Raji (cell line): ENCODE measurements around the gene SPATA33.

ENCODE experiments used
- POLR2A ChIP-seq: IDR thresholded peaks from 2 replicates; pipeline ENCODE4 v1.6.1; 2011; ENCODE audit warnings: low read depth, low read length, control low read depth; ENCODE audit not compliant: insufficient read depth

Gene SPATA33

DNA sequence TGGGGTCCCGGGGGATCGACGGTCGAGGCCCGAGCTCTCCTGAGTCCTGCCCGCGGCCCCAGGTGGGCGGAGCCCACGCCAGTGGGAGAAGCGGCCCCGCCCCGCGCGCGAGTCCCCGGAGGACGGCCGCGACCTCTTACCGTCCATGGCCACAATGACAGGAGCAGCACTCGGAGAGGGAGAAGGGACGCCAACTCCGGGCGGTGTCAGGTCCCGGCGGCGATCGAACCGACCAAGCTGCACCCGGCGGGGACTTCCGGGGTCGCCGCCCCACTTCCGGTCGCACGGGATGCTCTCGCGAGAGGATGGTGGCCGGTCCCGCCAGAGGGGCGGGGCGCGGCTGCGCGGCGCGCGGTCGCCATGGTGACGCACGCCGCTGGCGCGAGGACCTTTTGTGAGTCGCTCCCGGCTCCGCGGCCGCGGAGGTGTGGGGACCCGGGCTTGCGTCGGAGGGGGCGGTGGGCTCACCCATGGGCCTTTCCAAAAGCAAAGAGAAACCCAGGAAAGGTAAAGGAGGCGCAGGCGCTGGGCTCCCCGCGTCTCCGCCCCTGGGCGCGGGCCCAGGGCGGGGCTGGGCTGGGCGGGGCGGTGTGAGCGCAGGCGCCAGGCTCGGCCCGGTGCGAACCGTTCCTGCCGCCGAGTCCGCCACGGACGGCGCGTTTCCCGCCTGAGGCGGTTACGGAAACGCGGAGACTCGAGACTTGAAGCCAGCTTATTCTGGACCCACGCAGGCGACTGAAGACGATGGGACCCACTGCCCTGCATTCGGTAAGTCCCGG lies at the start of gene SPATA33, which contains the start of gene CHMP1A:
Gene SPATA33 (plus strand): TSS at position 395 of the 779 bp plus-strand sequence. CDS start 76 bp downstream, at position 471.
Gene CHMP1A (minus strand): TSS at position 267 of the 779 bp plus-strand sequence. CDS start 120 bp downstream, at position 147.
- TF ChIP-seq POLR2A = peak; percentile 80

DNA sequence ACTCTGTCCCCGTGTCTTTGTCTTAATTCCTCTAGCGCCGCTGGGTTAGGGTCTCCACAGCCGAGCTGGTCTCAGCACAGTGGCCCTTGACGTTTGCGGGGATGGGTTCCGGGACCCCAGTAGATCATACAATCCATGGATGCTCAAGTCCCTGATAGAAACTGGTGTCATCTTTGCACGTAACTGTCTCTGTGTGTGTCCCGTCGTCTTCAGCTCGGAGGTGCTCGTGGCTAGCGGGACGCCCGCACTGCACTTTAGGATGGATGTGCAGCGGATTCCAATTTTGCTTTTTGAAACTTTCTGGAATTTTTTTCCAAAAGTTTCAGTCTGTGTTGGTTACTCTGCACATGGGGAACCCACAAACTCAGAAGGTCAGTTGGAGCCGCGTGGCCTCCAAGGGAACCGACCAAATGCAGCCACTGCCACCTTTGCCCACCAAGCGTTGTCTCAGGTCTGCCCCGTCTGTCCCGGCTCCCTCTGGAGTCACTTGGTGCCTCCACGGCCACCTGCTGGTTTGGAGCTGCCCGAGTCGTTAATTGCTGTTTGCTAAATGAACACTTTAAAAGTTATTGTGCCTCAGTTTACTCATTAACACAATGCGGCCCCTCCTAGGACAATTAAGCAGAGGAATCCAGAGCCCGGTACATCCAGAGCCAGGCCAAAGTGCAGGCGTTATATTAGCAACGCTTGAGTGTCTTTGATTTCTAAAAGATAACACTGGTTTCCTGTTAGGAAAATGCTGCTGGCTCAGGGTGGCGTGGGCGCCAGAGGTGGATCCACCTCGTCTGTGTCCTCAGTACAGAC lies 49.5 kb upstream of the SPATA33 start:
- TF ChIP-seq POLR2A = no peak

DNA sequence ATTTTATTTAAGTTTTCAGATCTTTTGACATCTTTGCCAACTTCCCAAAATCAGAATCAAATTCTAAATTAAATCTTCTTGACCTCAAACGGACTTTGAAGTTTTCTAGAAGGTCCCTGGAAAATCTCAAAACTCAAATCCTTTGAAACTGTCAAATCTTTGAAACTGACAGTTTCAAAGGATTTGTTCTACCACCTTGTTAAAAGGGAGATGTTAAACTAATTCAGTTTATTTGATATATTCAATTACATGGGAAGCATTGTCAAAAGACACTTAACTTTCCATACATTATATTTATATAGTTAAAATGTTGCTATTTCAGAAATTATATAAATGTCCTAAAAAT lies 47.6 kb upstream of the SPATA33 start:
- TF ChIP-seq POLR2A = no peak

DNA sequence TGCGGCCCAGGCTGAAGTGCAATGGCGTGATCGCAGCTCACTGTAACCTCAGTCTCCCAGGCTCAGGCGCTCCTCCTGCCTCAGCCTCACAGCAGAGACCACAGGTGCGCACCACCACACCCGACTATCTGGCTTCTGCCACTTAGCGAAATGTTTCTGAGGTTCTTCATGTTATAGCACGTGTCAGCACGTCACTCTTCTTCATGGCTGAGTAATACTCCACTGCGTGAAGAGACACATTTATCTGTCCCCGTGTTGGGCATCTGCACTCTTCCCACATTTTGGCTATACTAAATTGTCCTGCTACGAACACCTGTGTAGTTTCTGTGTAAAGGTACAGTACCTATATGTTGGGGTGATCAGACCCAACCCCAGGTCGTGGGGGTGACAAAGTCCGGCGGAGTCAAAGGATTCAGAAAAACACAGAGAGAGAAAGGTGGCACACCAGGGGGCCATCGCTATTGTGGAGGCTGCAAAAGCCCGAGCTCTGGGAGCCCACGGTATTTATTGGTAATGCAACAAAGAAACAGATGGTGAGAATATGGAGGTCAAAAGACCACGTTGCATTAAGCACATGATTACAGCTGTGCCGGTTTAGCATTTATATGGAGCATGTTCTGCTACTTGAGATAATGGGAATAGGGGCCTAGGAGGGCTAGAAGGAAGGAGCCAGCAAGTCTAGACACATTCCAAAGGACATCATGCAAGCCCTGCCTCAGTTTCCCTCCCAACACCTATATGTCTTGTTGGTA lies 45.0 kb upstream of the SPATA33 start:
- TF ChIP-seq POLR2A = no peak

DNA sequence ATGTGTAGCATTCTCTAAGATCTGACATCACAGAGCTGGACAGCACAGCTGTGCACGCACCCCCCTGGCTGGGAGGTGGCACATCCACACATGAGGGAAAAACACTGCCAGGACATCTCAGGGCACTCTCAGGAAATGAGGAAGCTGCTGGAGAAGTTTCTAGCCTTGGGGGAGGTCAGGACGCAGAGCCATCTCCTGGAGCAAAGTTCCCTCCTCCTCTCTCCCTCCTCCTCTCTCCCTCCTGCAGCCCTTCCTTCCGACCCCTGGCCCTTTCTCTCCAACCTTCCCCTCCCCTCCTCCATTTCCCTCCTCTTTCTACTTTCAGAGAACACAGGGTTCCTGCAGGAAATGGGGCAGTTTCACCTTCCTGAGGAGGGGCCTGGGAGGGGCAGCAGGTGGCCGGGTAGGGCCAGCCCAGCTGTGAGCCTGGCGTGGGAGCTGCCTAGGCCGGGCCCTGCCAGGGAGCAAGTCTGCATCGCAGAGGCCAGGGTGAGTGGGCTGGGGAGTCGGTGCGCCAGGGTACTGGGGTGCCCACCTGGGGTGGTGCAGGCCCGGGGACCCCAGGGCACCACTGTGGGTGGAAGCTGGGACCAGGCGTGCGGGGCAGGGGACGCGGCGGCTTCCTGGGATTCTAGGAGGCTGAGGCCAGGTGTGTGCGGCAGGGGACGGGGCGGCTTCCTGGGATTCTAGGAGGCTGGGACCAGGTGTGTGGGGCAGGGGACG lies 44.2 kb upstream of the SPATA33 start, which contains the start of gene DPEP1:
Gene DPEP1 (plus strand): TSS at position 412 of the 723 bp plus-strand sequence. CDS start 16,769 bp downstream, outside the sequence.
- no peak for TF ChIP-seq POLR2A

DNA sequence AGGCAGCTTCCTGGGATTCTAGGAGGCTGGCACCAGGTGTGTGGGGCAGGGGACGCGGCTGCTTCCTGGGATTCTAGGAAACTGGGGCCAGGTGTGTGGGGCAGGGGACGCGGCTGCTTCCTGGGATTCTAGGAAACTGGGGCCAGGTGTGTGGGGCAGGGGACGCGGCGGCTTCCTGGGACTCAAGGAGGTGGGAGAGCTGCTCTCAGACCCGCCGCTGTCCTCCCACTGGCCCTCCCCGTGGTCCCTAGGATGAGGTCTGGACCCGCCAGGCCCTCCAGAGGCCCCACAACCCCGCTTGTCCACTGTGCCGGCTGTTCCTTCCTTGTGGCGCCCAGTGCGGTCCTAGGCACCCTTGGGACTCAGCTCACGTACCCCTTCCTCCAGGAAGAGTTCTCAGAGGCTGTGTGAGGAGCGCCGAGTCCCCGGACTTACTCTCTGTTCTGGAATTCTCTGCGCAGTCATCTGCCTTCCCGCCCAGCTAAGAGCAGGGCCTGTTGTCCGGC lies 43.6 kb upstream of the SPATA33 start:
- TF ChIP-seq POLR2A = no peak

DNA sequence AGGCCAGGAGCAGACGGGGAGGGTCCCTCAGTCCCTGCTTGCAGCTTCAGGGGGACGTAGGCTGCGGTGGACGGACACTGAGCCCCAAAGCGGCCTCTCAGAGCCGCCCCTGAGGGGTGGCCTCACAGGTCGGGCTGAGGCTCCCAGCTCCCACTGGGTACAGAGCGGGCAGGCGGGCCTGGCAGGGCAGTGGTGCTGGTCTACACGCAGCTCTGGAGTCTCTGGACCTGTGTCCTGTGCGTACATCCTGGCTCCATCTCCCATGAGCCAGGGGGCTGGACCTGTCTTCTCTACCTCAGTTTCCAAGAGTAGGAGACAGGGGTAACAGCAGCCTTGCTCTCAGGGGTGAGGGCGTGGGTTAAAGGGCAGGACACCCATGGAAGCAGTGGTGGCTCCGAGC lies 42.5 kb upstream of the SPATA33 start:
- TF ChIP-seq POLR2A = no peak

DNA sequence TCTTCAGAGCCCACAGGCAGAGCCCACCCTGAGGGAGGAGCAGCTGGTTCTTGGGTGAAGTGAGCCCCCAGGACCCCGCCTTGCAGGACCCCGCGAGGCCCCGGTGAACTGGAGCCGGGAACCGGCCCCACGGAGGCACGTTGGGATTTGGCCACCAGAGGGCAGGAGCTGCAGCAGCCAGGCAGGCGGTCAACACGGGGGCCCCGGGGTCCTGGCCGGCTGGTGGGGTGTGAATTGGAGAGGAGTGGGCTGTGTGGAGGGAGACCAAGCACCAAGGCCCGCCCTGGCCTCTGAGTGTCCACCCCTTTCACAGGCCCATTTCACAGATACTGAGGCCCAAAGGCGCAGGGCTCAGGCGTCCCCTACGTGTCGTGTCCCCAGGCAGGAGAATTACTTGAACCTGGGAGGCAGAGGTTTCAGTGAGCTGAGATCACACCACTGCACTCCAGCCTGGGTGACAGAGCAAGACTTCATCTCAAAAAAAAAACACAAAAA lies 42.0 kb upstream of the SPATA33 start:
- TF ChIP-seq POLR2A = no peak

DNA sequence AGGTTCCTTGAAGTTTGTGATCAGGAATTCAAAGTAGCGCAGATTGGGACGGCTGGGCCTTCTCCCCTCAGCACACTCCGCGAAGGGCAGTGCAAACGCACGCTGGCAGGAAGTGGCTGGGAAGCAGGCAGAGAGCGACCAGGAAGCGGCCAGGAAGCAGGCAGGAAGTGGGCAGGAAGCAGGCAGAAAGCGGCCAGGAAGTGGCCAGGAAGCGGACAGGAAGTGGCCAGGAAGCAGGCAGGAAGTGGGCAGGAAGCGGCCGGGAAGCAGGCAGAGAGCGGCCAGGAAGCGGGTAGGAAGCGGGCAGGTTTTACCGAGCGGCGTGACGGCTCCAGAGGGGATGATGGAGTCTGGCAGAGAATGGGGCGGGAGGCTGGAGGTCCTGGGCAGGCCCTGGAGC lies 41.0 kb upstream of the SPATA33 start:
- no peak for TF ChIP-seq POLR2A

DNA sequence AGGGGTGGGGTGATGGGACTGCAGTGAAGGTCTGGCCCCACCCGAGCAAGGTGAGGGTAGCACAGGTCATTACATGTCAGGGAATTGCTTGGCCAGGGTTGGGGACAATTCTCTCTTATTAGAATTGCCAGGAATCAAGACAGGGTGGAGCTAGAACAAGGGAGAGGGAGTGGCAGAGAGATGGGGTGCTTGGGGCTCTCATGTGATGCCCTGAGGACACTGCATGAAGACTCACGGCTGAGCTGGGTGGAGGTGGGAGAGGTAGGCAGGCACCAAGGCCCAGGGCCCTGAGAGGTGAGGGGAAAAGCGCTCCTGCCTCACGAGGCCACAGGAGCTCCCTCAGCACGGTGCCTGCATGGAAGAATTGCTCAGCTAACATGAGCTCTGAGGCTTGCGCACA lies 40.6 kb upstream of the SPATA33 start:
- TF ChIP-seq POLR2A = no peak

DNA sequence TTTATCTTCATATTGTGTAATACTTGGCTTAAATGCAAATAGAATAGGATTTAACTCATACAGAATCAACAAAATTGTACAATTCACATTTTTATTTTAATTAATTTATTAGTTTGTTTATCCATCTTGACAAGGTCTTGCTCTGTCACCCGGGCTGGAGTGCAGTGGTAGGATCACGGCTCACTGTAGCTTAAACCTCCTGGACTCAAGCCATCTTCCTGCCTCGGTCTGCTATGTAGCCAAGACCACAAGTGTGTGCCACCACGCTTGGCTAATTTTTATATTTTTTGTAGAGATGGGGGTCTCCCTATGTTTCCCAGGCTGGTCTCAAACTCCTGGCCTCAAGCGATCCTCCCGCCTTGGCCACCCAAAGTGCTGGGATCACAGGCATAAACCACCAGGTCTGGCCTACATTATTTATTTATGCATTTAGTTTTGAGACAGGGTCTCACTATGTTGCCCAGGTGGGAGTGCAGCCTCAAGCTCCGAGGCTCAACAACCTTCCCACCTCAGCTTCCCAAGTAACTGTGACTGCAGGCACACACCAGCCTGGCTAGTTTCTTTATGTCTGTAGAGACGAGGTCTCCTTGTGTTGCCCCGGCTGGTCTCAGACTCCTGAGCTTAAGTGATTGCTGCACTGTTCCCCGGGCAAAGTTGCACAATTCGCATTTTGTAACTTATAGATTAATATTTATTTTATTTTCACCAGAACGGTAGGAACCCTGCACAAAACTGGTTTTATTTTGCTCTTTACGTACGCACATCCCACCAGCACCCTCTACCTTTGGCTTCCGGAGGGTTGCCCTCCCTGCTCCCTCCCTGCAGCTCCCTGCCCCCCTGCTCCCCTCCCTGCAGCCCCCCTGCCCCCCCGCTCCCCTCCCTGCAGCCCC lies 39.3 kb upstream of the SPATA33 start:
- no peak for TF ChIP-seq POLR2A

DNA sequence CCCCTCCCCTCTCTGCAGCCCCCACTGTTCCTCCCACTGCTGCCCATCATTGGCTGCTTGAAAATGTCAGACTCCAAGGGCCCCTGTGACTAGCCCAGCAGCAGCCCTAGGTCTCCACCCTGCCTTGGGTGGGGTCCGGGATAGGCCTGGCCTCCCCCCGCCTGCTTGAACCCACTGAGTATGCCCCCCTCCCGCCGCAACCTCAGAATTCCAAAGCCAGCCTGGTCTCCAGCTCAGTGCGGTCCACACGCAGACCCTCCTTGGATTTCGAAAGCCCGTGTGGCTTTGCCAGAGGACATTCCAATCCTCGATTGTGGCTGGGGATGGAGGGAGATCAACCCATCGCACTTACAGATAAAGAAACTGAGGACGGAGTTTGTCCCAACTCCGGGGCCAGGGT lies 37.8 kb upstream of the SPATA33 start:
- TF ChIP-seq POLR2A = no peak

DNA sequence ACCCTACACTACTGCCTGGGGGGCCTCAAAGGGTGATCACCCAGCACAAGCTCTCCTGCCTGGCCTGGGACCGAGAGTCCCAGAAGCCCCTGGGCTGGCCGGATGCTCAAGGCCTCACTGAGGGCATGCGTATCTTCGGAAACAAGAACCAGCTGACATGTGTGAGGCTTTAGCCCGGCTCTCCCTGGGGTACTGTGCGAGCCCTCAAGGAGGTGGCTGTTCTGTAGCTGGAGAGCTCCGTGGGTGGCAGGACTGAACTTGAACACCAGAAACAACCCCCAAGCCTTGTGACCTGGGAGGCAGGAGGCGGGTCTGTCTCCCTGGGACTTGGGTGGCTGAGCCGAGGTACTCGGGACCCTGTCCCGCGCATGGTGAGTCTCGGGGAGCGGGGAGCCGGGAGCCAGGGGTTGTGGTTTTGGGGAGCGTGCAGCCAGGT lies 37.2 kb upstream of the SPATA33 start:
- no peak for TF ChIP-seq POLR2A
